ENCODE data around the gene CWC25.

- TF ChIP-seq CTCF (optimal IDR thresholded peaks at IDR 0.05 in 1 of 3, IDR thresholded peaks at IDR 0.05 in 1 of 3, conservative IDR thresholded peaks at IDR 0.05 in 1 of 3; ENCODE audit: extremely low read depth in 1 of 3, insufficient read depth in 2 of 3, low read length in 3 of 3) (no peak), EZH2 (IDR thresholded peaks at IDR 0.05; ENCODE audit: low read length) (no peak)
Measured at GRCh38 chr17:38791162-38791561, 34.0 kb downstream of the CWC25 start.
